Erythroblast (primary cell): ENCODE data around the gene ZGLP1.

Experiments
- GATA1 ChIP-seq: IDR thresholded peaks from 2 replicates; pipeline ENCODE4 v1.6.1; 2011; ENCODE audit warnings: low read depth, mild to moderate bottlenecking, control low read depth, low read length, moderate library complexity
- POLR2A ChIP-seq: IDR thresholded peaks from 2 replicates; pipeline ENCODE4 v1.6.1; 2011; ENCODE audit warnings: mild to moderate bottlenecking, low read length

DNA sequence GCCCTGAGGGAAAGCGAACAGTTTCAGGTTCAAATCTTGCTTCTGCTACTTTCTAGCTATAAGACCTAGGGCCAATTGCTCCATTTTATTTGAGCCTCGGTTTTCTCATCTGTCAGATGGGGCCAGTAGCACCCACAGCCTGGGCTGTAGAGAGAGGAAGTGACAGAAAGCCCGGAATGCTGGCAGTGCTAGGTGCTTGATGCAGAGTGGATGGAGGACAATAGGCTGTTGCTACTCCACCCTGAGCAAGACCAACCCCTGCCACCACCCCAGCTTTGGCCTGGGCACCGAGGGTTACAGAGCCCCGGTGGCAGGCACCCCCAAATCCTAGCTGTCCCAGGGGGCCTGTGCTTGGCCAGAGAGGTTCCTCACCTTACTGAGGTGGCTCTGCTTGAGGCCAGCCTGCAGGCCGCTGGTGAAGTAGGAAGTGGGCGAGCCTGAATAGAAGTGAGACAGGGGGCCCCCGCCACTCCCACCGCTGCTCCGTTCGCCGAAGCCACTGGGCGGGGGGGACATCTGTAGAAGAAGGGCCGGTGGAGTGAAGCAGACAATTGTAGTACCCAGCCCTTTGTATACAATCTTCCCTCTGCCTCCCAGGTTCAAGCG, 8.3 kb upstream of the ZGLP1 start:
- TF ChIP-seq POLR2A (no peak), GATA1 (no peak)
